Nephron (organoid): ENCODE results near the gene CUL1.
A peak's percentile ranks its signal among the peaks of the same experiment; 100 is the strongest.

Experiments used
- H3K27ac Mint-ChIP-seq, 3 experiments: 2 replicates each; pipeline ENCODE4 v1.8.0; 2020; ENCODE audit warnings: mixed read lengths in 3 of 3, mild to moderate bottlenecking in 2 of 3, moderate library complexity in 1 of 3
- H3K27me3 Mint-ChIP-seq: 2 replicates; pipeline ENCODE4 v1.8.0; 2021; ENCODE audit warnings: low read depth, mild to moderate bottlenecking, moderate library complexity, mixed read lengths
- H3K36me3 Mint-ChIP-seq: 2 replicates; pipeline ENCODE4 v1.8.0; 2020; ENCODE audit warnings: low read depth, mixed read lengths
- H3K4me1 Mint-ChIP-seq: 2 replicates; pipeline ENCODE4 v1.8.0; 2020; ENCODE audit warnings: mixed read lengths
- H3K4me3 Mint-ChIP-seq, 3 experiments: 2 replicates each; pipeline ENCODE4 v1.8.0; 2020; ENCODE audit warnings: mild to moderate bottlenecking in 3 of 3, mixed read lengths in 3 of 3, moderate library complexity in 2 of 3
- H3K9me3 Mint-ChIP-seq: 2 replicates; pipeline ENCODE4 v1.8.0; 2020; ENCODE audit warnings: mixed read lengths
- CTCF ChIP-seq, 3 experiments: fragments of 200-600 bp; sonication (generic); IDR thresholded peaks; one replicate each; pipeline ENCODE4 v1.5.0; 2021; ENCODE audit warnings: antibody characterized with exemption in 3 of 3; ENCODE audit not compliant: unreplicated experiment in 3 of 3

The CUL1 gene

DNA sequence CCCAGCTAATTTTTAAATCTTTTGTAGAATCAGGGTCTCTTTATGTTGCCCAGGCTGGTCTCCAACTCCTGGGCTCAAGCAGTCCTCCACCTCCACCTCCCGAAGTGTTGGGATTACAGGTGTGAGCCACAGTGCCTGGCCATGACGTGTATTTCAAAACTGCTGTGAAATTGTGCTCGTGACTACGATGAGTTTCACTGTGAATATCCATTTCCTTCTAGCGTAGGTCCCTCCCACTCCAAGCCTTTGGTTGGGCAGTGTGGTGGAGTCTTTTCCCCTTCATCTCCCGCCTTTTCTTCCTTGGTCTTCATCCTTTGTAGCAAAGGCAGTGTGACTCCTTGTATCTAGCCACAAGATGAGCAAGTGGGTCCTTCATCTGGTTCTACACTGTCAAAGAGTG lies 56.2 kb downstream of the CUL1 start:
- H3K4me3 Mint-ChIP-seq, result no peak overlapping the region
- no peaks in the 10 kb centered on the region for H3K4me1 Mint-ChIP-seq
- H3K9me3 Mint-ChIP-seq, result no peaks in the 10 kb centered on the region
- peaks cover 48% of the 10 kb centered on the region for H3K36me3 Mint-ChIP-seq
- H3K27ac Mint-ChIP-seq, result no peak overlapping the region
- no peak for TF ChIP-seq CTCF (IDR thresholded peaks at IDR 0.05; ENCODE audit: unreplicated experiment in 3 of 3)
- H3K27me3 Mint-ChIP-seq, result no peaks in the 10 kb centered on the region

DNA sequence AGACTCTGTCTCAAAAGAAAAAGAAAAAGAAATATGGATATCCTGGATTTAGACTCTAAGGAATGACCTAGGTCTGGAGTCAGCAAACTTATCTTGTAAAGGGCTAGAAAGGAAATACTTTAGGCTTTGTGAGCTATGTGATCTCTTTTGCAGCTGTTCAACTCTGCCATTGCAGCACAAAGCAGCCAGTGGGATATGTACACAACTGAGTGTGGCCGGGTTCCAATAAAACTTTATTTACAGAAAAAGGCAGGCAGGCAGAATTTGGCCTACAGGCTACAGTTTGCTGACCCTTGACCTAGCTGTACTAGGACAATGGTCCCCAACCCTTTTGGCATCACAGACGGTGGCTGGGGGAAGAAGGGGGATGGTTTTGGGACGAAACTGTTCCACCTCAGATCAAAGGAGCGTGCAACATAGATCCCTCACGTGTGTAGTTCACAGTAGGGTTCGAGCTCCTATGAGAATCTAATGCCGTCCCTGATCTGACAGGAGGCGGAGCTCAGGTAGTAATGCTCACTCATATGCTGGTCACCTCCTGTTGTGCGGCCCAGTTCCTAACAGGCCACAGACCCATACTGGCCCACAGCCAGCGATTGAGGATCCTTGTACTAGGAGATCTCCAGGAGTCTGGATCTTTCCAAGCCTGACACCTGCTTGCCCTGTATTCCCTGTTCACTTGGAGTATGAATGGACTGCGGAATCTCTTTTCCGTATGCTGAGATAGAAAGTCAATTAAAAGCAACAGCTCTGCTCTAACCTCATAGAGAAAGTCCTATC lies 63.0 kb downstream of the CUL1 start:
- no peak overlapping the region for H3K4me3 Mint-ChIP-seq
- peaks cover 38% of the 10 kb centered on the region for H3K36me3 Mint-ChIP-seq
- no peak overlapping the region for H3K27ac Mint-ChIP-seq
- no peaks in the 10 kb centered on the region for H3K4me1 Mint-ChIP-seq
- no peak for TF ChIP-seq CTCF (IDR thresholded peaks at IDR 0.05; ENCODE audit: unreplicated experiment in 3 of 3)
- H3K27me3 Mint-ChIP-seq, result no peaks in the 10 kb centered on the region
- no peaks in the 10 kb centered on the region for H3K9me3 Mint-ChIP-seq

DNA sequence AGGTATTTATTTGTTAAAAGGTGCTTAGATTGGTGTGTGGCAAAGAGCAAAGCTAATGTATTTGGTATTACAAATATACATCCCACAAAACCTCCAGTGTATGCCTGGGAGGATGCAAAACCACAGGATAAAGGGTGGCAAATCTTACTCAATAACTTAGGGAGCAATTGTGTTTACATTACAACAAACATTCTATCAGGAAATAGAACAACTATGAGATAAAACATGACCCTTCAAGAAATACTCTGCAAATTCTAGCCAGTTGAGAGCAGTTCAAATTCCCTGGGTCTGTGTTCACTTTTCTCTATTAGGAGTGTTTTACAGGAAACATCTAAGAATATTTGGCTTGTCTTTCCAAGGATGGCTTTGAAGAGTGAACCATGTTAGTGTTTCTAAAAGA lies 64.9 kb downstream of the CUL1 start:
- no peak overlapping the region for H3K27ac Mint-ChIP-seq
- H3K9me3 Mint-ChIP-seq, result no peaks in the 10 kb centered on the region
- no peak overlapping the region for H3K4me3 Mint-ChIP-seq
- no peaks in the 10 kb centered on the region for H3K4me1 Mint-ChIP-seq
- no peaks in the 10 kb centered on the region for H3K27me3 Mint-ChIP-seq
- H3K36me3 Mint-ChIP-seq, result peaks cover 43% of the 10 kb centered on the region
- no peak for TF ChIP-seq CTCF (IDR thresholded peaks at IDR 0.05; ENCODE audit: unreplicated experiment in 3 of 3)

- H3K4me3 Mint-ChIP-seq, result no peak overlapping the region
- peaks cover 59% of the 10 kb centered on the region for H3K36me3 Mint-ChIP-seq
- H3K9me3 Mint-ChIP-seq, result no peaks in the 10 kb centered on the region
- H3K27ac Mint-ChIP-seq, result no peak overlapping the region
- no peak for TF ChIP-seq CTCF (IDR thresholded peaks at IDR 0.05; ENCODE audit: unreplicated experiment in 3 of 3)
- no peaks in the 10 kb centered on the region for H3K27me3 Mint-ChIP-seq
- H3K4me1 Mint-ChIP-seq, result peaks cover 7% of the 10 kb centered on the region
Observed at GRCh38 chr7:148770004-148770403, 71.3 kb downstream of the CUL1 start.

- Mint-ChIP-seq H3K27me3 (no peaks in the 10 kb centered on the region), H3K4me3 (no peak overlapping the region), H3K4me1 (peaks cover 7% of the 10 kb centered on the region), H3K27ac (peak overlapping the region in 1 of 3 experiments; percentile 10), H3K36me3 (peaks cover 71% of the 10 kb centered on the region), H3K9me3 (no peaks in the 10 kb centered on the region)
- no peak for TF ChIP-seq CTCF (IDR thresholded peaks at IDR 0.05; ENCODE audit: unreplicated experiment in 3 of 3)
Observed at GRCh38 chr7:148772297-148773089, 73.8 kb downstream of the CUL1 start.
